ENCODE data around the gene CDH5. TPM values are rescaled to one million over a fixed set of nuclear protein-coding genes. Genes with fewer than 3 reads are reported as not detected.

Gene CDH5
- total RNA-seq, 2 experiments from 2014 or later: not detected

DNA sequence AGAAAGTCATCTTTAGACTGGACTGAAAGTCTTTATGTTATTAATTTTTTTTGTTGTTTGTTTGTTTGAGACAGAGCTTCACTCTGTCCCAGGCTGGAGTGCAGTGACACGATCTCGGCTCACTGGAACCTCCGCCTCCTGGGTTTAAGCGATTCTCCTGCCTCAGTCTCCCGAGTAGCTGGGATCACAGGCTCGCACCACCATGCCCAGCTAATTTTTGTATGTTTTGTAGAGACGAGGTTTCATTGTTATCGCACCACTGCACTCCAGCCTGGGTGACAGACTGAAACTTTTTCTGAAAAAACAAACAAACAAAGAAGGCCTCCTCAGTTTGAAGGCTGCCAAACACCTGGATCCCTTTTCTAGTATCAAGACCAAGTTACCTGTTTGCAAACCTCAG lies 65.3 kb downstream of the CDH5 start:
- no peaks in the 10 kb centered on the region for H3K79me2 ChIP-seq (ENCODE audit: insufficient read depth, low read depth, low read length)
- H3K9me2 ChIP-seq (ENCODE audit: insufficient read depth, low read length): no peaks in the 10 kb centered on the region
- intact Hi-C loops (cut with micrococcal nuclease; ENCODE audit: unreplicated experiment): no loop called here
- H2AFZ ChIP-seq (ENCODE audit: low read length): no peak overlapping the region
- H3K4me1 ChIP-seq (ENCODE audit: insufficient read depth, low read length, poor library complexity, severe bottlenecking): no peaks in the 10 kb centered on the region
- H4K20me1 ChIP-seq (ENCODE audit: insufficient read depth, low read length): no peaks in the 10 kb centered on the region
- H3K27ac ChIP-seq (ENCODE audit: low read depth, low read length, poor library complexity, severe bottlenecking): no peak overlapping the region
- ChIA-PET POLR2A (interaction anchor here (1.0 kb wide), 1 partner anchor 10 kb away, joined by 3 read pairs; no protein-coding TSS in a partner anchor), CTCF (ENCODE audit: unreplicated experiment) (no interaction called here)
- no peak for TF ChIP-seq EZH2phosphoT487 (IDR thresholded peaks at IDR 0.05; ENCODE audit: borderline replicate concordance, low read depth, low read length)
- TF ChIP-seq, protein P1, sequence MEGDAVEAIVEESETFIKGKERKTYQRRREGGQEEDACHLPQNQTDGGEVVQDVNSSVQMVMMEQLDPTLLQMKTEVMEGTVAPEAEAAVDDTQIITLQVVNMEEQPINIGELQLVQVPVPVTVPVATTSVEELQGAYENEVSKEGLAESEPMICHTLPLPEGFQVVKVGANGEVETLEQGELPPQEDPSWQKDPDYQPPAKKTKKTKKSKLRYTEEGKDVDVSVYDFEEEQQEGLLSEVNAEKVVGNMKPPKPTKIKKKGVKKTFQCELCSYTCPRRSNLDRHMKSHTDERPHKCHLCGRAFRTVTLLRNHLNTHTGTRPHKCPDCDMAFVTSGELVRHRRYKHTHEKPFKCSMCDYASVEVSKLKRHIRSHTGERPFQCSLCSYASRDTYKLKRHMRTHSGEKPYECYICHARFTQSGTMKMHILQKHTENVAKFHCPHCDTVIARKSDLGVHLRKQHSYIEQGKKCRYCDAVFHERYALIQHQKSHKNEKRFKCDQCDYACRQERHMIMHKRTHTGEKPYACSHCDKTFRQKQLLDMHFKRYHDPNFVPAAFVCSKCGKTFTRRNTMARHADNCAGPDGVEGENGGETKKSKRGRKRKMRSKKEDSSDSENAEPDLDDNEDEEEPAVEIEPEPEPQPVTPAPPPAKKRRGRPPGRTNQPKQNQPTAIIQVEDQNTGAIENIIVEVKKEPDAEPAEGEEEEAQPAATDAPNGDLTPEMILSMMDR (conservative IDR thresholded peaks at IDR 0.05; ENCODE audit: low read length): no peak
- no peak overlapping the region for H3K4me2 ChIP-seq (ENCODE audit: low read length)
- H3K36me3 ChIP-seq (ENCODE audit: insufficient read depth, low read length): no peaks in the 10 kb centered on the region
- no peaks in the 10 kb centered on the region for H3K9me3 ChIP-seq (ENCODE audit: low read length)
- H3K4me3 ChIP-seq (ENCODE audit: low read depth, low read length, poor library complexity, severe bottlenecking): no peak overlapping the region
- no TSS peak for BruUV-seq (replicated peaks)
- DNase-seq (ENCODE audit: low spot score): no peak

DNA sequence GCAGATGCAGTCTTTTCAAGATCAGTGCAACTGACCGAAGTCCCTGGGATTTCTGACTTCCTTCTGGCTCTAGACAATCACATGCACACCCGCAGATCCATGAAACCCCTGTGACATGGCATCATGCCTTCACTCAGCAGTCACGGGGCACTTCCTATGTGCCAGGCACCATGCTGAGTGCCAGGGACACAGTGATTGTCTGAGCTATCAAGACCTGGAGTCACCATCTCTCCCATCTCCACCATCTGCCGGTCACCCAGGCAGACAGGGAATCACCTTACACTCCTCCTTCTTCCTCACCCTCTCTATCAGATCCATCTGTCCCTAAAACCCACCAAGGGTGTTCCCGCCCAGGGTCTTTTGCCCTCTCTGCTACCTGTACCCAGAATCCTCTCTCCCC lies 65.9 kb downstream of the CDH5 start:
- no TSS peak for BruUV-seq (replicated peaks)

More for the DNA sequence above, 65.9 kb downstream of the CDH5 start:
- H3K4me1 ChIP-seq (ENCODE audit: insufficient read depth, low read length, poor library complexity, severe bottlenecking): no peaks in the 10 kb centered on the region
- H4K20me1 ChIP-seq (ENCODE audit: insufficient read depth, low read length): no peaks in the 10 kb centered on the region
- H3K4me2 ChIP-seq (ENCODE audit: low read length): no peak overlapping the region
- H3K9me2 ChIP-seq (ENCODE audit: insufficient read depth, low read length): no peaks in the 10 kb centered on the region
- no peak for TF ChIP-seq EZH2phosphoT487 (IDR thresholded peaks at IDR 0.05; ENCODE audit: borderline replicate concordance, low read depth, low read length)
- TF ChIP-seq, protein P1 (conservative IDR thresholded peaks at IDR 0.05; ENCODE audit: low read length): no peak
- ChIA-PET CTCF (ENCODE audit: unreplicated experiment) (no interaction called here), POLR2A (interaction anchor here (1.0 kb wide), 1 partner anchor 9 kb away, joined by 3 read pairs; no protein-coding TSS in a partner anchor)
- H3K4me3 ChIP-seq (ENCODE audit: low read depth, low read length, poor library complexity, severe bottlenecking): no peak overlapping the region
- DNase-seq (ENCODE audit: low spot score): no peak
- H3K9me3 ChIP-seq (ENCODE audit: low read length): no peaks in the 10 kb centered on the region
- no peak overlapping the region for H3K27ac ChIP-seq (ENCODE audit: low read depth, low read length, poor library complexity, severe bottlenecking)
- H3K79me2 ChIP-seq (ENCODE audit: insufficient read depth, low read depth, low read length): no peaks in the 10 kb centered on the region
- no peak overlapping the region for H2AFZ ChIP-seq (ENCODE audit: low read length)
- no peaks in the 10 kb centered on the region for H3K36me3 ChIP-seq (ENCODE audit: insufficient read depth, low read length)
- intact Hi-C loops (cut with micrococcal nuclease; ENCODE audit: unreplicated experiment): no loop called here
